A549 (cell line): ENCODE measurements around the gene RAB30. TPM values are rescaled to one million over a fixed set of nuclear protein-coding genes. Genes with fewer than 3 reads are reported as not detected.

Experiments
- ATAC-seq, 2 experiments: fragments of 200-7000 bp in 1 of 2; fragments of >200 bp in 1 of 2; cut with Nextera tagmentation in 1 of 2; cut with Tn5 transposase in 1 of 2; 3 replicates each; pipeline versions ENCODE4 v1.8.0 to v1.9.1; 2018 to 2020; ENCODE audit warnings: mild to moderate bottlenecking in 1 of 2, moderate library complexity in 1 of 2
- CTCF ChIA-PET: fragments of 300-600 bp; sonication (Branson Sonifier 250); formaldehyde crosslinking; extraction: SDS; loops from one replicate; lab custom pipeline; 2021; ENCODE audit warnings: antibody characterized with exemption, inconsistent platforms; lab: Yijun Ruan, JAX
- POLR2A ChIA-PET: fragments of 350-600 bp; formaldehyde crosslinking; extraction: SDS; loops from one replicate; lab custom pipeline; 2021; ENCODE audit warnings: antibody characterized with exemption, inconsistent platforms; lab: Yijun Ruan, JAX
- DNase-seq, 2 experiments: peaks; one replicate each; pipeline versions ENCODE4 v3.0.0 to v3.0.0-alpha.2; 2011 to 2016; ENCODE audit warnings: low read depth in 1 of 2, low spot score in 1 of 2
- FAIRE-seq: peaks from 2 replicates; lab custom pipeline; 2011; peaks lifted over from hg19 to GRCh38; lab: Jason Lieb, UNC
- H3K27ac ChIP-seq, 2 experiments: fragments of >200 bp; sonication (Bioruptor Twin); formaldehyde crosslinking; 3 replicates each; pipeline ENCODE4 v1.5.1; 2016 to 2017
- H3K4me1 ChIP-seq: fragments of >200 bp; sonication (Bioruptor Twin); formaldehyde crosslinking; 3 replicates; pipeline ENCODE4 v1.6.1; 2016
- H3K4me2 ChIP-seq: fragments of >200 bp; sonication (Bioruptor Twin); formaldehyde crosslinking; 3 replicates; pipeline ENCODE4 v1.6.1; 2016
- H3K4me3 ChIP-seq: fragments of >200 bp; sonication (Bioruptor Twin); formaldehyde crosslinking; 3 replicates; pipeline ENCODE4 v1.5.1; 2016
- H3K9me3 ChIP-seq: fragments of >200 bp; sonication (Bioruptor Twin); formaldehyde crosslinking; 3 replicates; pipeline ENCODE4 v1.6.1; 2016
- BCL3 ChIP-seq: fragments of >200 bp; sonication (Bioruptor Twin); formaldehyde crosslinking; IDR thresholded peaks from 3 replicates; pipeline ENCODE4 v1.6.1; 2016
- BHLHE40 ChIP-seq: IDR thresholded peaks from 2 replicates; pipeline ENCODE4 v1.6.1; 2012; ENCODE audit warnings: low read depth, low read length, inconsistent platforms
- CBX8 ChIP-seq: fragments of 200-600 bp; sonication (generic); IDR thresholded peaks from 2 replicates; pipeline ENCODE4 v1.6.1; 2016
- CHD2 ChIP-seq: fragments of 150-350 bp; IDR thresholded peaks from 2 replicates; pipeline ENCODE4 v1.6.1; 2014; ENCODE audit warnings: low read length; ENCODE audit not compliant: partially characterized antibody
- CHD4 ChIP-seq: fragments of 200-600 bp; sonication (generic); IDR thresholded peaks from 2 replicates; pipeline ENCODE4 v1.6.1; 2016; ENCODE audit warnings: antibody characterized with exemption, mild to moderate bottlenecking, borderline replicate concordance
- EHF ChIP-seq: fragments of 250-450 bp; sonication (Bioruptor Pico); IDR thresholded peaks from 2 replicates; pipeline ENCODE4 v1.5.0; 2020; ENCODE audit warnings: mild to moderate bottlenecking
- EHMT2 ChIP-seq: fragments of 200-600 bp; sonication (generic); IDR thresholded peaks from 2 replicates; pipeline ENCODE4 v1.6.1; 2016; ENCODE audit warnings: antibody characterized with exemption, low read depth, mild to moderate bottlenecking, moderate library complexity
- ELK1 ChIP-seq: fragments of 150-350 bp; IDR thresholded peaks from 2 replicates; pipeline ENCODE4 v1.6.1; 2014; ENCODE audit warnings: low read depth, mild to moderate bottlenecking, low read length
- EP300 ChIP-seq, 2 experiments: fragments of >200 bp; sonication (Bioruptor Twin); formaldehyde crosslinking; IDR thresholded peaks; 2 replicates in 1 of 2; 3 replicates in 1 of 2; pipeline ENCODE4 v1.6.1; 2016 to 2017
- ESRRA ChIP-seq: fragments of 150-350 bp; IDR thresholded peaks from 2 replicates; pipeline ENCODE4 v1.6.1; 2014; ENCODE audit warnings: mild to moderate bottlenecking, low read length, borderline replicate concordance
- HOXB13 ChIP-seq: fragments of 250-450 bp; sonication (Bioruptor Pico); IDR thresholded peaks from 2 replicates; pipeline ENCODE4 v1.5.0; 2020; ENCODE audit warnings: low read depth, mild to moderate bottlenecking, moderate library complexity
- HOXB5 ChIP-seq: fragments of 250-450 bp; sonication (Bioruptor Pico); IDR thresholded peaks from 2 replicates; pipeline ENCODE4 v1.5.0; 2020; ENCODE audit warnings: mild to moderate bottlenecking, moderate library complexity
- JUN ChIP-seq, 2 experiments: fragments of >200 bp; sonication (Bioruptor Twin); formaldehyde crosslinking; IDR thresholded peaks; 2 replicates in 1 of 2; 3 replicates in 1 of 2; pipeline ENCODE4 v1.6.1; 2016 to 2017
- KDM5A ChIP-seq: fragments of 200-600 bp; sonication (generic); IDR thresholded peaks from 2 replicates; pipeline ENCODE4 v1.6.1; 2016; ENCODE audit warnings: antibody characterized with exemption, mild to moderate bottlenecking
- MAZ ChIP-seq: fragments of 150-350 bp; IDR thresholded peaks from 2 replicates; pipeline ENCODE4 v1.6.1; 2014; ENCODE audit warnings: antibody characterized with exemption, low read depth, low read length, borderline replicate concordance
- MYC ChIP-seq: IDR thresholded peaks from 2 replicates; pipeline ENCODE4 v1.6.1; 2012; ENCODE audit warnings: mild to moderate bottlenecking, inconsistent platforms, low read length, improper control_type of control experiment, borderline replicate concordance
- NFE2L2 ChIP-seq: fragments of 150-350 bp; conservative IDR thresholded peaks from 2 replicates; pipeline ENCODE4 v1.6.1; 2014; ENCODE audit warnings: low read length
- NPAS2 ChIP-seq: fragments of 250-450 bp; sonication (Bioruptor Pico); IDR thresholded peaks from 2 replicates; pipeline ENCODE4 v1.8.0; 2022; ENCODE audit warnings: mild to moderate bottlenecking, moderate library complexity, borderline replicate concordance
- NR3C1 ChIP-seq: fragments of >200 bp; sonication (Bioruptor Twin); formaldehyde crosslinking; IDR thresholded peaks from 3 replicates; pipeline ENCODE4 v1.6.1; 2017
- PHF8 ChIP-seq: fragments of 200-600 bp; sonication (generic); IDR thresholded peaks from 2 replicates; pipeline ENCODE4 v1.6.1; 2016; ENCODE audit warnings: low read depth, mild to moderate bottlenecking, antibody characterized with exemption, moderate library complexity, borderline replicate concordance
- RAD21 ChIP-seq, 2 experiments: fragments of >200 bp in 1 of 2; sonication (Bioruptor Twin) in 1 of 2; formaldehyde crosslinking in 1 of 2; IDR thresholded peaks in 1 of 2; conservative IDR thresholded peaks in 1 of 2; 2 replicates in 1 of 2; 3 replicates in 1 of 2; pipeline ENCODE4 v1.6.1; 2012 to 2018; ENCODE audit warnings: inconsistent platforms in 1 of 2
- RARB ChIP-seq: fragments of 250-450 bp; sonication (Bioruptor Pico); IDR thresholded peaks from 2 replicates; pipeline ENCODE4 v1.8.0; 2021; ENCODE audit warnings: mild to moderate bottlenecking, moderate library complexity
- RNF2 ChIP-seq: fragments of 200-600 bp; sonication (generic); IDR thresholded peaks from 2 replicates; pipeline ENCODE4 v1.6.1; 2016; ENCODE audit warnings: low read depth, mild to moderate bottlenecking, antibody characterized with exemption, moderate library complexity, borderline replicate concordance
- SREBF2 ChIP-seq: fragments of 450-650 bp; IDR thresholded peaks from 2 replicates; pipeline ENCODE4 v1.6.1; 2014; ENCODE audit warnings: mild to moderate bottlenecking, moderate library complexity
- TFCP2L1 ChIP-seq: fragments of 250-450 bp; sonication (Bioruptor Pico); IDR thresholded peaks from 2 replicates; pipeline ENCODE4 v1.5.0; 2021; ENCODE audit warnings: mild to moderate bottlenecking
- ZFP36 ChIP-seq: fragments of 450-650 bp; IDR thresholded peaks from 2 replicates; pipeline ENCODE4 v1.6.1; 2014; ENCODE audit warnings: borderline replicate concordance; ENCODE audit not compliant: partially characterized antibody
- ZSCAN20 ChIP-seq: fragments of 250-450 bp; sonication (Bioruptor Pico); IDR thresholded peaks from 2 replicates; pipeline ENCODE4 v1.8.0; 2022; ENCODE audit warnings: mild to moderate bottlenecking, moderate library complexity
- WGBS: methylation state at CpG from one replicate; pipeline ENCODE4 v1.1.6; 2017; ENCODE audit errors: missing lambda C conversion rate; 5-methylcytosine and 5-hydroxymethylcytosine counted together
- polyA plus RNA-seq, 4 experiments: library from polyadenylated mRNA; depleted of rRNA in 3 of 4; stranded (reverse); fragments of >200 nt; fragmentation: RNase III in 1 of 4; extraction: RNeasy Plus Mini Kit Qiagen cat#74134 plus additional on column Dnase treatment in 1 of 4; gene quantifications; 2 replicates in 3 of 4; 3 replicates in 1 of 4; pipeline ENCODE4 v1.2.3, GENCODE V29; 2011 to 2017
- TF ChIP-seq, protein P1 (sequence below): IDR thresholded peaks from 2 replicates; pipeline ENCODE4 v1.6.1; 2012
- TF ChIP-seq, protein P2 (sequence below): IDR thresholded peaks from 2 replicates; pipeline ENCODE4 v1.6.1; 2012; ENCODE audit warnings: low read depth, borderline replicate concordance

The RAB30 gene
- polyA plus RNA-seq, 2 of the 4 experiments (the other 2 are of a cell fraction) = 4.2 to 6.2 TPM

DNA sequence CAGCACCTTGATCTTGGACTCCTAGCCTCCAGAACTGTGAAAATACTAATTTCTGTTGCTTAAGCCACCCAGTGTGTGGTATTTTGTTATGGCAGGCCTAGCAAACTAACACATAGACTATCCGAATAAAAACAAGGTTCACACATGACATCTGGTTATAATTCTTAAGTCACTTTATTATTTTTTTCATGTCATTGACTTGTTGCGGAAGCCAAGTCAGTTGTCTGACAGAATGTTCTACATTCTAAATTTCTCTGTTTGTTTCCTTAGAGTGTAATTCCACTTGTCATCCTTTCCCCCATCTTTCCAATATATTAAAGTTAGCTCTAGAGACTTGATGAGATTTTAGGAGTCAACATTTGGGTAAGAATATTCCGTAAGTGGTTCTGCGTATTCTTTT, 40.6 kb downstream of the RAB30 start:
- CTCF ChIA-PET = interaction anchor here (0.7 to 2.5 kb wide), 2 partner anchors 10 to 11 kb away, joined by 3 to 6 read pairs; no protein-coding TSS in a partner anchor
- H3K9me3 ChIP-seq = no peaks in the 10 kb centered on the region
- FAIRE-seq (no peak), ATAC-seq (no peak), DNase-seq (no peak)
- H3K4me2 ChIP-seq = no peak overlapping the region
- TF ChIP-seq CHD4 = no peak
- no peak for TF ChIP-seq MYC
- no peak for TF ChIP-seq EHF (CRISPR knock-in tag)
- no peak for TF ChIP-seq EP300 (IDR thresholded peaks at IDR 0.05)
- no peak for TF ChIP-seq ZSCAN20 (CRISPR knock-in tag)
- TF ChIP-seq RNF2 = no peak
- TF ChIP-seq JUN (IDR thresholded peaks at IDR 0.05) = no peak
- no peak for TF ChIP-seq BCL3
- no peak for TF ChIP-seq BHLHE40
- no peak for TF ChIP-seq HOXB5 (CRISPR knock-in tag)
- TF ChIP-seq SREBF2 = no peak
- no peak for TF ChIP-seq KDM5A
- TF ChIP-seq EHMT2 = no peak
- TF ChIP-seq, protein P1, sequence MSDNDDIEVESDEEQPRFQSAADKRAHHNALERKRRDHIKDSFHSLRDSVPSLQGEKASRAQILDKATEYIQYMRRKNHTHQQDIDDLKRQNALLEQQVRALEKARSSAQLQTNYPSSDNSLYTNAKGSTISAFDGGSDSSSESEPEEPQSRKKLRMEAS = no peak
- TF ChIP-seq NR3C1 = no peak
- peaks cover 20% of the 10 kb centered on the region for H3K4me1 ChIP-seq
- no peak overlapping the region for H3K4me3 ChIP-seq
- 93% methylated on average over 4 of the region's 4 CpGs for WGBS
- no peak overlapping the region for H3K27ac ChIP-seq
- POLR2A ChIA-PET = no interaction called here

DNA sequence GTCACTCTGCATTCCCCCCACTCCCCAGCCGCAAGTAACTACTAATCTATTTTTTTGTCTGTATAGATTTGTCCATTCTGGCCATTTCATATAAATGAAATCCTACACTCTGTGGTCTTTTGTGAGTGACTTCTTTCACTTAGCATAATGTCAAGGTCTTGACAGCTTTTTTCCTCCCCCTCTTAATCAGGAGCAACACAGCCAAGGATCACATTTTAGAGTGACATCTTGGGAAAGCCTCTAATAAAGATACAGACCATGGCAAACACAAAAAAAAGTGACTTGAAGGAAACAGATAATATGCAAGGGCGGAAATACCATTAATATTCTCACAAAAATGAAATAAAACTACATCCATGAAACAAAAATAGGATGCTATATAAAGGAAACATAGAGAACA, 43.9 kb downstream of the RAB30 start:
- TF ChIP-seq RAD21 (conservative IDR thresholded peaks at IDR 0.05 in 1 of 2, IDR thresholded peaks at IDR 0.05 in 1 of 2) (no peak), HOXB13 (CRISPR knock-in tag) (no peak), RARB (CRISPR knock-in tag) (no peak), ELK1 (no peak), MYC (no peak), CBX8 (no peak), NPAS2 (CRISPR knock-in tag) (no peak), MAZ (no peak), TFCP2L1 (CRISPR knock-in tag) (no peak), ZFP36 (no peak), CHD2 (no peak), NFE2L2 (no peak), KDM5A (no peak), PHF8 (no peak), ESRRA (no peak)
- TF ChIP-seq, protein P2, sequence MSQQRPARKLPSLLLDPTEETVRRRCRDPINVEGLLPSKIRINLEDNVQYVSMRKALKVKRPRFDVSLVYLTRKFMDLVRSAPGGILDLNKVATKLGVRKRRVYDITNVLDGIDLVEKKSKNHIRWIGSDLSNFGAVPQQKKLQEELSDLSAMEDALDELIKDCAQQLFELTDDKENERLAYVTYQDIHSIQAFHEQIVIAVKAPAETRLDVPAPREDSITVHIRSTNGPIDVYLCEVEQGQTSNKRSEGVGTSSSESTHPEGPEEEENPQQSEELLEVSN = no peak
- no peak for DNase-seq
- POLR2A ChIA-PET = no interaction called here
- Histone ChIP-seq H3K4me2 (no peak overlapping the region), H3K4me1 (peaks cover 19% of the 10 kb centered on the region), H3K27ac (no peak overlapping the region), H3K9me3 (no peaks in the 10 kb centered on the region), H3K4me3 (no peak overlapping the region)
- no peak for ATAC-seq
- 85% methylated on average over 2 of the region's 2 CpGs for WGBS
- CTCF ChIA-PET = no interaction called here
- no peak for FAIRE-seq
